ENCODE results near the gene PLD3. TPM values are rescaled to one million over a fixed set of nuclear protein-coding genes. Genes with fewer than 3 reads are reported as not detected.

PLD3 gene
- total and polyA plus RNA-seq, 4 donors = 205 to 407 (median 238) TPM

- Histone ChIP-seq H3K9me3 (ENCODE audit: control insufficient read depth in 4 of 4, insufficient read depth in 3 of 4, low read length in 3 of 4) (no peaks in the 10 kb centered on the region), H3K27me3 (ENCODE audit: control insufficient read depth in 3 of 3, insufficient read depth in 3 of 3, low read length in 2 of 3) (no peaks in the 10 kb centered on the region), H3K4me3 (no peak overlapping the region), H3K27ac (ENCODE audit: low read depth in 1 of 2, low read length in 1 of 2) (no peak overlapping the region), H3K9ac (ENCODE audit: insufficient read depth in 1 of 2, low read length in 2 of 2) (no peak overlapping the region), H3K36me3 (ENCODE audit: control insufficient read depth in 4 of 4, insufficient read depth in 4 of 4, low read length in 4 of 4) (peaks cover 0 to 5% (median 1%) of the 10 kb centered on the region in 4 donors), H3K4me1 (ENCODE audit: control insufficient read depth in 5 of 5, insufficient read depth in 5 of 5, low read length in 5 of 5) (peaks cover 0 to 19% (median 0%) of the 10 kb centered on the region in 5 donors)
- DNase-seq (no peak), ATAC-seq (ENCODE audit: insufficient read depth, low FRiP score) (no peak)
- 90 to 94% methylated on average over 3 of the region's 3 CpGs for WGBS, 2 donors
- no peak for TF ChIP-seq CTCF (IDR thresholded peaks at IDR 0.05; ENCODE audit: control extremely low read depth, extremely low read depth)
These were observed 13.7 kb downstream of the PLD3 start for GRCh38 chr19:40362160-40362559.

DNA sequence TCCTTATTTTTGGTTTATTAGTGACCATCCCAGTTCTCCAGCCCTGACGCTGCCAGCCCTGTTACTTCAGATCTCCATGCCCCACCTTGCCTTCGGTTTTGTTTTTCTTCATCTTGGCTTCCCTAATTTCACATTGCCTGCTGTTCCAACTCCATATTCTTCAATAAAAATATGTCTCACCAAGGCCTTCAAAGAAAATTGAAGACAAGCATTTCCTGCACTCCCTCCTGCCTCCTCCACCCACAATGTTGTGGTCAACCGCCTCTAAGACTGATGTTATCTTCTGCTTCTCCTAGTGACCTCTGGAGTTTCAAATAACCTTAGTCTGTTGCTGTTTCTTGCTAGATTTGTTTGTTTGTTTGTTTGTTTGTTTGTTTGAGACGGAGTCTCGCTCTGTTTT, 14.6 kb downstream of the PLD3 start:
- WGBS, 2 donors = 48 to 60% methylated on average over 5 of the region's 5 CpGs
- Histone ChIP-seq H3K36me3 (ENCODE audit: control insufficient read depth in 4 of 4, insufficient read depth in 4 of 4, low read length in 4 of 4) (peaks cover 0 to 13% (median 1%) of the 10 kb centered on the region in 4 donors), H3K9me3 (ENCODE audit: control insufficient read depth in 4 of 4, insufficient read depth in 3 of 4, low read length in 3 of 4) (no peaks in the 10 kb centered on the region), H3K4me3 (no peak overlapping the region), H3K9ac (ENCODE audit: insufficient read depth in 1 of 2, low read length in 2 of 2) (no peak overlapping the region), H3K27me3 (ENCODE audit: control insufficient read depth in 3 of 3, insufficient read depth in 3 of 3, low read length in 2 of 3) (no peaks in the 10 kb centered on the region), H3K27ac (ENCODE audit: low read depth in 1 of 2, low read length in 1 of 2) (no peak overlapping the region), H3K4me1 (ENCODE audit: control insufficient read depth in 5 of 5, insufficient read depth in 5 of 5, low read length in 5 of 5) (peaks cover 0 to 17% (median 4%) of the 10 kb centered on the region in 5 donors)
- ATAC-seq (ENCODE audit: insufficient read depth, low FRiP score) (no peak), DNase-seq (no peak)
- TF ChIP-seq CTCF (IDR thresholded peaks at IDR 0.05; ENCODE audit: control extremely low read depth, extremely low read depth) = no peak

GRCh38 chr19:40365010-40365409, 16.5 kb downstream of the PLD3 start:
- no peak for TF ChIP-seq CTCF (IDR thresholded peaks at IDR 0.05; ENCODE audit: control extremely low read depth, extremely low read depth)
- Histone ChIP-seq H3K36me3 (ENCODE audit: control insufficient read depth in 4 of 4, insufficient read depth in 4 of 4, low read length in 4 of 4) (peaks cover 3 to 19% (median 6%) of the 10 kb centered on the region in 4 donors), H3K4me3 (no peak overlapping the region), H3K27ac (ENCODE audit: low read depth in 1 of 2, low read length in 1 of 2) (no peak overlapping the region), H3K9me3 (ENCODE audit: control insufficient read depth in 4 of 4, insufficient read depth in 3 of 4, low read length in 3 of 4) (no peaks in the 10 kb centered on the region), H3K27me3 (ENCODE audit: control insufficient read depth in 3 of 3, insufficient read depth in 3 of 3, low read length in 2 of 3) (no peaks in the 10 kb centered on the region), H3K4me1 (ENCODE audit: control insufficient read depth in 5 of 5, insufficient read depth in 5 of 5, low read length in 5 of 5) (peaks cover 0 to 17% (median 4%) of the 10 kb centered on the region in 5 donors), H3K9ac (ENCODE audit: insufficient read depth in 1 of 2, low read length in 2 of 2) (peak overlapping the region in 1 of 2 donors; percentile 67)
- DNase-seq (no peak), ATAC-seq (ENCODE audit: insufficient read depth, low FRiP score) (no peak)
- 64 to 69% methylated on average over 3 of the region's 3 CpGs for WGBS, 2 donors
